ENCODE measurements around the gene CACNA1C. TPM values are rescaled to one million over a fixed set of nuclear protein-coding genes. Genes with fewer than 3 reads are reported as not detected.

CACNA1C gene
- total RNA-seq, 1 experiment from 2014 or later: 3.7 TPM

- CTCF ChIA-PET: interaction anchor here (0.6 kb wide), 1 partner anchor 50 kb away, joined by 4 read pairs; no protein-coding TSS in a partner anchor
Observed at GRCh38 chr12:2633176-2633824, 580.5 kb downstream of the CACNA1C start.

GRCh38 chr12:2633825-2634200, 581.0 kb downstream of the CACNA1C start:
- no peak for DNase-seq (ENCODE audit: low spot score)
- ChIA-PET POLR2A (ENCODE audit: low non-redundant PET) (no interaction called here), CTCF (interaction anchor here (0.6 kb wide), 1 partner anchor 50 kb away, joined by 4 read pairs; no protein-coding TSS in a partner anchor)
- Histone ChIP-seq H3K4me1 (ENCODE audit: insufficient read depth, low read length, poor library complexity, severe bottlenecking) (no peaks in the 10 kb centered on the region), H3K36me3 (ENCODE audit: insufficient read depth, low read length, poor library complexity, severe bottlenecking) (no peaks in the 10 kb centered on the region), H3K27me3 (replicated peaks; ENCODE audit: insufficient read depth, low read depth, low read length, poor library complexity) (no peaks in the 10 kb centered on the region), H3K9me3 (ENCODE audit: low read depth, low read length, poor library complexity, severe bottlenecking) (no peaks in the 10 kb centered on the region), H3K4me3 (ENCODE audit: low read depth, low read length, poor library complexity, severe bottlenecking) (no peak overlapping the region), H3K27ac (ENCODE audit: low read depth, low read length, poor library complexity, severe bottlenecking) (no peak overlapping the region)
- BruUV-seq (replicated peaks): no TSS peak
- TF ChIP-seq CTCF (conservative IDR thresholded peaks at IDR 0.05; ENCODE audit: low read depth, low read length) (no peak), EZH2 (IDR thresholded peaks at IDR 0.05; ENCODE audit: borderline replicate concordance, low read depth, low read length, poor library complexity, severe bottlenecking) (no peak)
- intact Hi-C loops (cut with micrococcal nuclease; ENCODE audit: unreplicated experiment): no loop called here

More at GRCh38 chr12:2633176-2633824, 580.5 kb downstream of the CACNA1C start:
- H3K36me3 ChIP-seq (ENCODE audit: insufficient read depth, low read length, poor library complexity, severe bottlenecking): no peaks in the 10 kb centered on the region
- no peaks in the 10 kb centered on the region for H3K9me3 ChIP-seq (ENCODE audit: low read depth, low read length, poor library complexity, severe bottlenecking)
- no peaks in the 10 kb centered on the region for H3K4me1 ChIP-seq (ENCODE audit: insufficient read depth, low read length, poor library complexity, severe bottlenecking)
- intact Hi-C loops (cut with micrococcal nuclease; ENCODE audit: unreplicated experiment): no loop called here
- no TSS peak for BruUV-seq (replicated peaks)
- no peak overlapping the region for H3K27ac ChIP-seq (ENCODE audit: low read depth, low read length, poor library complexity, severe bottlenecking)
- DNase-seq (ENCODE audit: low spot score): no peak
- H3K4me3 ChIP-seq (ENCODE audit: low read depth, low read length, poor library complexity, severe bottlenecking): no peak overlapping the region
- POLR2A ChIA-PET (ENCODE audit: low non-redundant PET): interaction anchor here (0.6 kb wide), 1 partner anchor 241 kb away, joined by 5 read pairs; no protein-coding TSS in a partner anchor
- H3K27me3 ChIP-seq (replicated peaks; ENCODE audit: insufficient read depth, low read depth, low read length, poor library complexity): no peaks in the 10 kb centered on the region
- TF ChIP-seq EZH2 (IDR thresholded peaks at IDR 0.05; ENCODE audit: borderline replicate concordance, low read depth, low read length, poor library complexity, severe bottlenecking) (no peak), CTCF (conservative IDR thresholded peaks at IDR 0.05; ENCODE audit: low read depth, low read length) (no peak)

GRCh38 chr12:2634471-2634870, 581.7 kb downstream of the CACNA1C start:
- Histone ChIP-seq H3K4me3 (ENCODE audit: low read depth, low read length, poor library complexity, severe bottlenecking) (no peak overlapping the region), H3K4me1 (ENCODE audit: insufficient read depth, low read length, poor library complexity, severe bottlenecking) (no peaks in the 10 kb centered on the region), H3K27ac (ENCODE audit: low read depth, low read length, poor library complexity, severe bottlenecking) (no peak overlapping the region), H3K36me3 (ENCODE audit: insufficient read depth, low read length, poor library complexity, severe bottlenecking) (no peaks in the 10 kb centered on the region), H3K27me3 (replicated peaks; ENCODE audit: insufficient read depth, low read depth, low read length, poor library complexity) (no peaks in the 10 kb centered on the region), H3K9me3 (ENCODE audit: low read depth, low read length, poor library complexity, severe bottlenecking) (no peaks in the 10 kb centered on the region)
- BruUV-seq (replicated peaks): no TSS peak
- TF ChIP-seq CTCF (conservative IDR thresholded peaks at IDR 0.05; ENCODE audit: low read depth, low read length) (no peak), EZH2 (IDR thresholded peaks at IDR 0.05; ENCODE audit: borderline replicate concordance, low read depth, low read length, poor library complexity, severe bottlenecking) (no peak)
- intact Hi-C loops (cut with micrococcal nuclease; ENCODE audit: unreplicated experiment): no loop called here
- ChIA-PET POLR2A (ENCODE audit: low non-redundant PET) (no interaction called here), CTCF (no interaction called here)
- DNase-seq (ENCODE audit: low spot score): no peak

Measured in A673 (cell line).